Liver (tissue), 9 donors: Measurements from ENCODE around the gene SH3GL3. TPM values are rescaled to one million over a fixed set of nuclear protein-coding genes. Genes with fewer than 3 reads are reported as not detected.

Experiments used
- DNase-seq: peaks from one replicate; pipeline ENCODE4 v3.0.0-alpha.2; 2017; ENCODE audit warnings: low spot score
- H3K27ac ChIP-seq, 2 donors: one replicate each; pipeline ENCODE4 v1.7.0; 2013; ENCODE audit warnings: inconsistent platforms in 2 of 2, low read length in 2 of 2, control low read depth in 1 of 2, low read depth in 1 of 2, mild to moderate bottlenecking in 1 of 2
- H3K27me3 ChIP-seq, 4 donors: one replicate each; pipeline versions ENCODE4 v1.6.1 to v1.7.0; 2013; ENCODE audit warnings: low read length in 3 of 4, inconsistent platforms in 1 of 4, mild to moderate bottlenecking in 1 of 4, moderate library complexity in 1 of 4; ENCODE audit not compliant: control insufficient read depth in 4 of 4, insufficient read depth in 4 of 4
- H3K36me3 ChIP-seq, 4 donors: one replicate each; pipeline versions ENCODE4 v1.6.1 to v1.7.0; 2013; ENCODE audit warnings: low read length in 3 of 4, mild to moderate bottlenecking in 3 of 4, low read depth in 1 of 4, moderate library complexity in 1 of 4; ENCODE audit not compliant: control insufficient read depth in 4 of 4, insufficient read depth in 3 of 4
- H3K4me1 ChIP-seq, 4 donors: one replicate each; pipeline versions ENCODE4 v1.6.1 to v1.7.0; 2013; ENCODE audit warnings: low read length in 3 of 4, mild to moderate bottlenecking in 3 of 4, moderate library complexity in 1 of 4; ENCODE audit not compliant: control insufficient read depth in 4 of 4, insufficient read depth in 4 of 4
- H3K4me3 ChIP-seq, 3 donors: one replicate each; pipeline versions ENCODE4 v1.6.1 to v1.7.0; 2013; ENCODE audit warnings: low read length in 3 of 3, control low read depth in 1 of 3, low read depth in 1 of 3, mild to moderate bottlenecking in 1 of 3
- H3K9ac ChIP-seq, 2 donors: one replicate each; pipeline ENCODE4 v1.7.0; 2013; ENCODE audit warnings: low read length in 2 of 2, mild to moderate bottlenecking in 2 of 2, moderate library complexity in 2 of 2, control low read depth in 1 of 2, low read depth in 1 of 2
- H3K9me3 ChIP-seq, 4 donors: one replicate each; pipeline versions ENCODE4 v1.6.1 to v1.7.0; 2013; ENCODE audit warnings: low read length in 3 of 4; ENCODE audit not compliant: control insufficient read depth in 4 of 4
- EGR1 ChIP-seq, 2 donors: IDR thresholded peaks; 2 replicates each; pipeline ENCODE4 v1.6.1; 2016 to 2018; ENCODE audit warnings: antibody characterized with exemption in 2 of 2, low read depth in 2 of 2
- FOXA1 ChIP-seq: IDR thresholded peaks from 2 replicates; pipeline ENCODE4 v1.6.1; 2016; ENCODE audit warnings: antibody characterized with exemption
- FOXA2 ChIP-seq: IDR thresholded peaks from 2 replicates; pipeline ENCODE4 v1.6.1; 2016; ENCODE audit warnings: antibody characterized with exemption
- GABPA ChIP-seq, 2 donors: IDR thresholded peaks in 1 of 2; conservative IDR thresholded peaks in 1 of 2; 2 replicates each; pipeline ENCODE4 v1.6.1; 2016; ENCODE audit warnings: antibody characterized with exemption in 2 of 2, mild to moderate bottlenecking in 1 of 2, moderate library complexity in 1 of 2
- HNF4A ChIP-seq, 2 donors: conservative IDR thresholded peaks; 2 replicates each; pipeline ENCODE4 v1.6.1; 2016; ENCODE audit warnings: antibody characterized with exemption in 2 of 2, mild to moderate bottlenecking in 2 of 2
- HNF4G ChIP-seq: IDR thresholded peaks from 2 replicates; pipeline ENCODE4 v1.6.1; 2016; ENCODE audit warnings: antibody characterized with exemption
- JUND ChIP-seq, 2 donors: IDR thresholded peaks; 2 replicates each; pipeline ENCODE4 v1.6.1; 2016; ENCODE audit warnings: antibody characterized with exemption in 2 of 2
- NR2F2 ChIP-seq: IDR thresholded peaks from 2 replicates; pipeline ENCODE4 v1.6.1; 2016; ENCODE audit warnings: antibody characterized with exemption
- RAD21 ChIP-seq, 2 donors: IDR thresholded peaks; 2 replicates each; pipeline ENCODE4 v1.6.1; 2016; ENCODE audit warnings: antibody characterized with exemption in 2 of 2, mild to moderate bottlenecking in 2 of 2
- RXRA ChIP-seq, 2 donors: IDR thresholded peaks; 2 replicates each; pipeline ENCODE4 v1.6.1; 2017 to 2018; ENCODE audit warnings: antibody characterized with exemption in 2 of 2, mild to moderate bottlenecking in 1 of 2
- SP1 ChIP-seq: IDR thresholded peaks from 2 replicates; pipeline ENCODE4 v1.6.1; 2018; ENCODE audit warnings: antibody characterized with exemption, mild to moderate bottlenecking
- TAF1 ChIP-seq: conservative IDR thresholded peaks from 2 replicates; pipeline ENCODE4 v1.6.1; 2016; ENCODE audit warnings: antibody characterized with exemption, mild to moderate bottlenecking
- YY1 ChIP-seq: IDR thresholded peaks from 2 replicates; pipeline ENCODE4 v1.6.1; 2016; ENCODE audit warnings: antibody characterized with exemption, mild to moderate bottlenecking
- WGBS: extraction: QIAGEN DNeasy Blood & Tissue Kit; methylation state at CpG from one replicate; pipeline ENCODE4 v1.1.7; 2013; 5-methylcytosine and 5-hydroxymethylcytosine counted together
- polyA plus RNA-seq, 2 donors: library from polyadenylated mRNA; stranded (reverse) in 1 of 2; unstranded in 1 of 2; fragments of 200-250 nt in 1 of 2; fragments of >200 nt in 1 of 2; fragmentation: Nextera tagmentation in 1 of 2; extraction: Ambion mirVana in 1 of 2; gene quantifications; one replicate each; pipeline versions ENCODE4 v1.2.1 to v1.2.3, GENCODE V29; 2013 to 2015
- total RNA-seq, 2 donors: library from RNA; depleted of rRNA; stranded (reverse); fragments of >200 nt; gene quantifications; one replicate each; pipeline ENCODE4 v1.2.3, GENCODE V29; 2014
- TF ChIP-seq, protein P1 (sequence below): IDR thresholded peaks from 2 replicates; pipeline ENCODE4 v1.6.1; 2016; ENCODE audit warnings: antibody characterized with exemption
- TF ChIP-seq, protein P2 (sequence below): fragments of 150-350 bp; IDR thresholded peaks from 2 replicates; pipeline ENCODE4 v1.5.1; 2017; ENCODE audit warnings: improper control_type of control experiment, low read depth, low read length; ENCODE audit not compliant: missing input control
- TF ChIP-seq, protein P3 (sequence below): IDR thresholded peaks from 2 replicates; pipeline ENCODE4 v1.6.1; 2016; ENCODE audit warnings: antibody characterized with exemption, mild to moderate bottlenecking
- TF ChIP-seq, protein P4 (sequence below): IDR thresholded peaks from 2 replicates; pipeline ENCODE4 v1.6.1; 2016; ENCODE audit warnings: antibody characterized with exemption
- TF ChIP-seq, protein P5 (sequence below): IDR thresholded peaks from 2 replicates; pipeline ENCODE4 v1.6.1; 2016; ENCODE audit warnings: antibody characterized with exemption
- donor health status: healthy.
- donor health status: healthy.
- donor health status: healthy.
- donor health status: healthy.
- donor health status: healthy.

SH3GL3 gene
- total and polyA plus RNA-seq, 4 donors, result 0.23 TPM; not detected in 3

DNA sequence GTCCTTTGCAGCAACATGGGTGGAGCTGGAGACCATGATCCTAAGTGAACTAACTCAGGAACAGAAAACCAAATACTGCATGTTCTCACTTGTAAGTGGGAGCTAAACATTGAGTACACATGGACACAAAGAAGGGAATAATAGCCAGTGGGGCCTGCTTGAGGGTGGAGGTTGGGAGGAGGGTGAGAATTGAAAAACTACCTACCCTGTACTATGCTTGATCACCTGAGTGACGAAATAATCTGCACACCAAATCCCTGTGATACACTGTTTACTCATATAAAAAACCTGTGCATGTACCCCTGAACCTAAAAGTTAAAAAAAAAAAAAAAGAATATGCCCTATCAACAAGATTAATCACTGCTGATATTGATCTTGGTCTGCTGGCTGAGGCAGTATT is 148.1 kb downstream of the SH3GL3 start:
- no peaks in the 10 kb centered on the region for H3K4me1 ChIP-seq
- no peak for TF ChIP-seq FOXA1
- TF ChIP-seq RXRA (IDR thresholded peaks at IDR 0.05), result no peak
- no peak for TF ChIP-seq YY1
- TF ChIP-seq TAF1, result no peak
- no peak for TF ChIP-seq JUND (IDR thresholded peaks at IDR 0.05)
- TF ChIP-seq HNF4A (conservative IDR thresholded peaks at IDR 0.05), result no peak
- DNase-seq, result no peak
- no peak overlapping the region for H3K27ac ChIP-seq
- peaks cover 0 to 1% (median 0%) of the 10 kb centered on the region in 4 donors for H3K9me3 ChIP-seq
- no peaks in the 10 kb centered on the region for H3K36me3 ChIP-seq
- H3K27me3 ChIP-seq, result no peaks in the 10 kb centered on the region
- 81% methylated on average over 1 of the region's 1 CpG for WGBS
- no peak overlapping the region for H3K4me3 ChIP-seq
- no peak overlapping the region for H3K9ac ChIP-seq

DNA sequence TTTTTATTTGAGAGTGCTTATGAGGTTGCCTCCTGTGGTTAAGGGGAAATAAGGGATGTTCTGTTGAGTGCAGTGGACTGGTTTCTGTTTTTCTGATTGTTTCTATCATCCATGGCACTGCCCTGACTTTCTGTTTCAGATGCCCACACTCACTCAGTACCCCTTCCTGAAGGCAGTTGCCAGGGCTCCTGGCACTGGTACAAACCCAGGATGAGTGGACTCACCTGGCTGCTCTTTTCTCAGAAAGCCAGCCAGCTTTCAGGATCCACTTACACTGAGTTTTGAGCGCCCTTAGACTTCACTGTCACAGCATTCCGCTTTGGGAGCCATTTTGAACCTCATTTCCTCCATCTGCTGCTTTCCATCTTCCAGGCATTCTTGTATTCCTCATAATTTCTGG is 150.9 kb downstream of the SH3GL3 start:
- Histone ChIP-seq H3K36me3 (no peaks in the 10 kb centered on the region), H3K4me3 (no peak overlapping the region), H3K27ac (no peak overlapping the region), H3K9ac (no peak overlapping the region), H3K27me3 (no peaks in the 10 kb centered on the region), H3K9me3 (peaks cover 0 to 3% (median 0%) of the 10 kb centered on the region in 4 donors), H3K4me1 (no peaks in the 10 kb centered on the region)
- no peak for DNase-seq
- 85% methylated on average over 2 of the region's 2 CpGs for WGBS
- TF ChIP-seq YY1, result no peak
- no peak for TF ChIP-seq EGR1 (IDR thresholded peaks at IDR 0.05; ENCODE audit: low read depth in 2 of 2)
- no peak for TF ChIP-seq SP1
- no peak for TF ChIP-seq RXRA (IDR thresholded peaks at IDR 0.05)
- TF ChIP-seq, protein P1, sequence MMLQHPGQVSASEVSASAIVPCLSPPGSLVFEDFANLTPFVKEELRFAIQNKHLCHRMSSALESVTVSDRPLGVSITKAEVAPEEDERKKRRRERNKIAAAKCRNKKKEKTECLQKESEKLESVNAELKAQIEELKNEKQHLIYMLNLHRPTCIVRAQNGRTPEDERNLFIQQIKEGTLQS, result no peak
- TF ChIP-seq, protein P2, sequence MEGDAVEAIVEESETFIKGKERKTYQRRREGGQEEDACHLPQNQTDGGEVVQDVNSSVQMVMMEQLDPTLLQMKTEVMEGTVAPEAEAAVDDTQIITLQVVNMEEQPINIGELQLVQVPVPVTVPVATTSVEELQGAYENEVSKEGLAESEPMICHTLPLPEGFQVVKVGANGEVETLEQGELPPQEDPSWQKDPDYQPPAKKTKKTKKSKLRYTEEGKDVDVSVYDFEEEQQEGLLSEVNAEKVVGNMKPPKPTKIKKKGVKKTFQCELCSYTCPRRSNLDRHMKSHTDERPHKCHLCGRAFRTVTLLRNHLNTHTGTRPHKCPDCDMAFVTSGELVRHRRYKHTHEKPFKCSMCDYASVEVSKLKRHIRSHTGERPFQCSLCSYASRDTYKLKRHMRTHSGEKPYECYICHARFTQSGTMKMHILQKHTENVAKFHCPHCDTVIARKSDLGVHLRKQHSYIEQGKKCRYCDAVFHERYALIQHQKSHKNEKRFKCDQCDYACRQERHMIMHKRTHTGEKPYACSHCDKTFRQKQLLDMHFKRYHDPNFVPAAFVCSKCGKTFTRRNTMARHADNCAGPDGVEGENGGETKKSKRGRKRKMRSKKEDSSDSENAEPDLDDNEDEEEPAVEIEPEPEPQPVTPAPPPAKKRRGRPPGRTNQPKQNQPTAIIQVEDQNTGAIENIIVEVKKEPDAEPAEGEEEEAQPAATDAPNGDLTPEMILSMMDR, result no peak
- TF ChIP-seq, protein P3, sequence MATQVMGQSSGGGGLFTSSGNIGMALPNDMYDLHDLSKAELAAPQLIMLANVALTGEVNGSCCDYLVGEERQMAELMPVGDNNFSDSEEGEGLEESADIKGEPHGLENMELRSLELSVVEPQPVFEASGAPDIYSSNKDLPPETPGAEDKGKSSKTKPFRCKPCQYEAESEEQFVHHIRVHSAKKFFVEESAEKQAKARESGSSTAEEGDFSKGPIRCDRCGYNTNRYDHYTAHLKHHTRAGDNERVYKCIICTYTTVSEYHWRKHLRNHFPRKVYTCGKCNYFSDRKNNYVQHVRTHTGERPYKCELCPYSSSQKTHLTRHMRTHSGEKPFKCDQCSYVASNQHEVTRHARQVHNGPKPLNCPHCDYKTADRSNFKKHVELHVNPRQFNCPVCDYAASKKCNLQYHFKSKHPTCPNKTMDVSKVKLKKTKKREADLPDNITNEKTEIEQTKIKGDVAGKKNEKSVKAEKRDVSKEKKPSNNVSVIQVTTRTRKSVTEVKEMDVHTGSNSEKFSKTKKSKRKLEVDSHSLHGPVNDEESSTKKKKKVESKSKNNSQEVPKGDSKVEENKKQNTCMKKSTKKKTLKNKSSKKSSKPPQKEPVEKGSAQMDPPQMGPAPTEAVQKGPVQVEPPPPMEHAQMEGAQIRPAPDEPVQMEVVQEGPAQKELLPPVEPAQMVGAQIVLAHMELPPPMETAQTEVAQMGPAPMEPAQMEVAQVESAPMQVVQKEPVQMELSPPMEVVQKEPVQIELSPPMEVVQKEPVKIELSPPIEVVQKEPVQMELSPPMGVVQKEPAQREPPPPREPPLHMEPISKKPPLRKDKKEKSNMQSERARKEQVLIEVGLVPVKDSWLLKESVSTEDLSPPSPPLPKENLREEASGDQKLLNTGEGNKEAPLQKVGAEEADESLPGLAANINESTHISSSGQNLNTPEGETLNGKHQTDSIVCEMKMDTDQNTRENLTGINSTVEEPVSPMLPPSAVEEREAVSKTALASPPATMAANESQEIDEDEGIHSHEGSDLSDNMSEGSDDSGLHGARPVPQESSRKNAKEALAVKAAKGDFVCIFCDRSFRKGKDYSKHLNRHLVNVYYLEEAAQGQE, result no peak
- no peak for TF ChIP-seq HNF4G
- TF ChIP-seq HNF4A (conservative IDR thresholded peaks at IDR 0.05), result no peak
- no peak for TF ChIP-seq RAD21 (IDR thresholded peaks at IDR 0.05)
- TF ChIP-seq, protein P4, sequence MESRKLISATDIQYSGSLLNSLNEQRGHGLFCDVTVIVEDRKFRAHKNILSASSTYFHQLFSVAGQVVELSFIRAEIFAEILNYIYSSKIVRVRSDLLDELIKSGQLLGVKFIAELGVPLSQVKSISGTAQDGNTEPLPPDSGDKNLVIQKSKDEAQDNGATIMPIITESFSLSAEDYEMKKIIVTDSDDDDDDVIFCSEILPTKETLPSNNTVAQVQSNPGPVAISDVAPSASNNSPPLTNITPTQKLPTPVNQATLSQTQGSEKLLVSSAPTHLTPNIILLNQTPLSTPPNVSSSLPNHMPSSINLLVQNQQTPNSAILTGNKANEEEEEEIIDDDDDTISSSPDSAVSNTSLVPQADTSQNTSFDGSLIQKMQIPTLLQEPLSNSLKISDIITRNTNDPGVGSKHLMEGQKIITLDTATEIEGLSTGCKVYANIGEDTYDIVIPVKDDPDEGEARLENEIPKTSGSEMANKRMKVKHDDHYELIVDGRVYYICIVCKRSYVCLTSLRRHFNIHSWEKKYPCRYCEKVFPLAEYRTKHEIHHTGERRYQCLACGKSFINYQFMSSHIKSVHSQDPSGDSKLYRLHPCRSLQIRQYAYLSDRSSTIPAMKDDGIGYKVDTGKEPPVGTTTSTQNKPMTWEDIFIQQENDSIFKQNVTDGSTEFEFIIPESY, result no peak
- no peak for TF ChIP-seq TAF1
- TF ChIP-seq NR2F2, result no peak
- no peak for TF ChIP-seq GABPA (IDR thresholded peaks at IDR 0.05 in 1 of 2, conservative IDR thresholded peaks at IDR 0.05 in 1 of 2)
- TF ChIP-seq FOXA2, result no peak
- TF ChIP-seq JUND (IDR thresholded peaks at IDR 0.05), result no peak
- TF ChIP-seq FOXA1, result no peak
- TF ChIP-seq, protein P5, sequence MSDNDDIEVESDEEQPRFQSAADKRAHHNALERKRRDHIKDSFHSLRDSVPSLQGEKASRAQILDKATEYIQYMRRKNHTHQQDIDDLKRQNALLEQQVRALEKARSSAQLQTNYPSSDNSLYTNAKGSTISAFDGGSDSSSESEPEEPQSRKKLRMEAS, result no peak
